Panc1 (cell line): ENCODE data around the gene MAP4K2. TPM values are rescaled to one million over a fixed set of nuclear protein-coding genes. Genes with fewer than 3 reads are reported as not detected.

Experiments
- ATAC-seq: fragments of 200-7000 bp; cut with Tn5 transposase; 2 replicates; pipeline ENCODE4 v1.9.1; 2020; ENCODE audit warnings: mild to moderate bottlenecking, moderate library complexity
- BruUV-seq: library from RNA; stranded (reverse); fragments of 400-500 nt; replicated peaks from 2 replicates; lab custom pipeline; 2021; lab: Mats Ljungman, UMichigan
- CTCF ChIA-PET: fragments of 300-600 bp; sonication (Branson Sonifier 250); formaldehyde crosslinking; loops from one replicate; lab custom pipeline; 2022; ENCODE audit warnings: antibody characterized with exemption; lab: Charles Lee
- POLR2A ChIA-PET: fragments of 300-600 bp; sonication (Branson Sonifier 250); formaldehyde crosslinking; loops from one replicate; lab custom pipeline; 2022; ENCODE audit warnings: antibody characterized with exemption; lab: Charles Lee
- DNase-seq: peaks from one replicate; pipeline ENCODE4 v3.0.0-alpha.2; 2010; ENCODE audit warnings: low read depth, low spot score
- H3K27ac ChIP-seq: 2 replicates; pipeline ENCODE4 v1.5.1; 2011; ENCODE audit warnings: mild to moderate bottlenecking, low read length, inconsistent platforms
- H3K27me3 ChIP-seq: fragments of 200-500 bp; sonication (Bioruptor generic); 2 replicates; pipeline ENCODE4 v1.6.0; 2014; ENCODE audit warnings: low read length, inconsistent platforms; ENCODE audit not compliant: control insufficient read depth, insufficient read depth
- H3K36me3 ChIP-seq: fragments of 200-500 bp; sonication (Bioruptor generic); 2 replicates; pipeline ENCODE4 v1.5.1; 2014; ENCODE audit warnings: inconsistent platforms, mild to moderate bottlenecking, low read length, moderate library complexity; ENCODE audit not compliant: control insufficient read depth, insufficient read depth
- H3K4me1 ChIP-seq: 2 replicates; pipeline ENCODE4 v1.5.1; 2011; ENCODE audit warnings: inconsistent platforms, mild to moderate bottlenecking, low read length, moderate library complexity; ENCODE audit not compliant: control insufficient read depth, insufficient read depth
- H3K4me3 ChIP-seq, 2 experiments: 2 replicates each; pipeline ENCODE4 v1.5.1; 2011 to 2012; ENCODE audit warnings: low read depth in 2 of 2, low read length in 2 of 2, mild to moderate bottlenecking in 2 of 2, inconsistent platforms in 1 of 2, moderate library complexity in 1 of 2
- H3K9me3 ChIP-seq: fragments of 200-500 bp; sonication (Bioruptor generic); 2 replicates; pipeline ENCODE4 v1.5.1; 2014; ENCODE audit warnings: low read depth, mild to moderate bottlenecking, inconsistent platforms, low read length, moderate library complexity; ENCODE audit not compliant: control insufficient read depth, insufficient read depth
- POLR2AphosphoS5 ChIP-seq: IDR thresholded peaks from 2 replicates; pipeline ENCODE4 v1.6.1; 2012; ENCODE audit warnings: mild to moderate bottlenecking, low read depth, low read length, moderate library complexity
- REST ChIP-seq, 2 experiments: IDR thresholded peaks; 2 replicates each; pipeline ENCODE4 v1.6.1; 2011 to 2012; ENCODE audit warnings: low read depth in 2 of 2, control low read depth in 1 of 2, low read length in 1 of 2, mild to moderate bottlenecking in 1 of 2, moderate library complexity in 1 of 2; ENCODE audit not compliant: insufficient read depth in 1 of 2
- SIN3A ChIP-seq: IDR thresholded peaks from 2 replicates; pipeline ENCODE4 v1.6.1; 2012; ENCODE audit warnings: low read depth, mild to moderate bottlenecking, low read length, moderate library complexity, borderline replicate concordance; ENCODE audit not compliant: insufficient read depth
- TCF7L2 ChIP-seq: IDR thresholded peaks from 2 replicates; pipeline ENCODE4 v1.6.1; 2011; ENCODE audit warnings: mild to moderate bottlenecking, low read depth, low read length, inconsistent platforms
- in situ Hi-C: cut with HindIII; loops from 2 replicates; pipeline ENCODE4 v1.10.0; 2016; ENCODE audit warnings: low sequenced_read_pairs, low pct_unique_long_range_greater_than_20kb
- intact Hi-C: fragments of 100-400 bp; cut with micrococcal nuclease; formaldehyde crosslinking; loops from one replicate; pipeline ENCODE4 v1.10.0; 2022; ENCODE audit not compliant: unreplicated experiment
- total RNA-seq: library from RNA; stranded (reverse); gene quantifications from one replicate; pipeline ENCODE4 v1.2.1, GENCODE V29; 2021; ENCODE audit not compliant: unreplicated experiment
- TF ChIP-seq, protein P1 (sequence below): fragments of 450-650 bp; IDR thresholded peaks from 2 replicates; pipeline ENCODE4 v1.5.1; 2017; ENCODE audit warnings: mild to moderate bottlenecking

Gene MAP4K2
- total RNA-seq, 1 experiment from 2014 or later, result 46.4 TPM

- no peak overlapping the region for H3K4me3 ChIP-seq
- POLR2A ChIA-PET, result interaction anchor here (0.6 to 1.1 kb wide), 2 partner anchors 28 to 30 kb away, joined by 3 to 4 read pairs; no protein-coding TSS in a partner anchor
- H3K27me3 ChIP-seq, result no peaks in the 10 kb centered on the region
- no peak overlapping the region for H3K27ac ChIP-seq
- in situ Hi-C loops (no loop called here), intact Hi-C loops (no loop called here)
- no TSS peak for BruUV-seq
- ATAC-seq (no peak), DNase-seq (no peak)
- H3K9me3 ChIP-seq, result no peaks in the 10 kb centered on the region
- no peak for TF ChIP-seq POLR2AphosphoS5
- no peak for TF ChIP-seq TCF7L2
- no peak for TF ChIP-seq SIN3A
- no peak for TF ChIP-seq REST (IDR thresholded peaks at IDR 0.05; ENCODE audit: insufficient read depth in 1 of 2, low read depth in 2 of 2, low read length in 1 of 2)
- TF ChIP-seq, protein P1, sequence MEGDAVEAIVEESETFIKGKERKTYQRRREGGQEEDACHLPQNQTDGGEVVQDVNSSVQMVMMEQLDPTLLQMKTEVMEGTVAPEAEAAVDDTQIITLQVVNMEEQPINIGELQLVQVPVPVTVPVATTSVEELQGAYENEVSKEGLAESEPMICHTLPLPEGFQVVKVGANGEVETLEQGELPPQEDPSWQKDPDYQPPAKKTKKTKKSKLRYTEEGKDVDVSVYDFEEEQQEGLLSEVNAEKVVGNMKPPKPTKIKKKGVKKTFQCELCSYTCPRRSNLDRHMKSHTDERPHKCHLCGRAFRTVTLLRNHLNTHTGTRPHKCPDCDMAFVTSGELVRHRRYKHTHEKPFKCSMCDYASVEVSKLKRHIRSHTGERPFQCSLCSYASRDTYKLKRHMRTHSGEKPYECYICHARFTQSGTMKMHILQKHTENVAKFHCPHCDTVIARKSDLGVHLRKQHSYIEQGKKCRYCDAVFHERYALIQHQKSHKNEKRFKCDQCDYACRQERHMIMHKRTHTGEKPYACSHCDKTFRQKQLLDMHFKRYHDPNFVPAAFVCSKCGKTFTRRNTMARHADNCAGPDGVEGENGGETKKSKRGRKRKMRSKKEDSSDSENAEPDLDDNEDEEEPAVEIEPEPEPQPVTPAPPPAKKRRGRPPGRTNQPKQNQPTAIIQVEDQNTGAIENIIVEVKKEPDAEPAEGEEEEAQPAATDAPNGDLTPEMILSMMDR, result no peak
- peaks cover 18% of the 10 kb centered on the region for H3K4me1 ChIP-seq
- no peaks in the 10 kb centered on the region for H3K36me3 ChIP-seq
- CTCF ChIA-PET, result interaction anchor here (1.5 kb wide), 1 partner anchor 10 kb away, joined by 3 read pairs; the partner anchor contains the start of gene CDC42BPG
Observed at GRCh38 chr11:64834031-64834722, 31.2 kb upstream of the MAP4K2 start.

GRCh38 chr11:64833509-64833908 is 30.5 kb upstream of the MAP4K2 start:
- Histone ChIP-seq H3K9me3 (no peaks in the 10 kb centered on the region), H3K27me3 (no peaks in the 10 kb centered on the region), H3K4me3 (no peak overlapping the region), H3K27ac (no peak overlapping the region), H3K4me1 (peaks cover 18% of the 10 kb centered on the region), H3K36me3 (no peaks in the 10 kb centered on the region)
- in situ Hi-C loops (no loop called here), intact Hi-C loops (no loop called here)
- BruUV-seq, result no TSS peak
- TF ChIP-seq SIN3A (no peak), POLR2AphosphoS5 (no peak), REST (IDR thresholded peaks at IDR 0.05; ENCODE audit: insufficient read depth in 1 of 2, low read depth in 2 of 2, low read length in 1 of 2) (no peak), TCF7L2 (no peak)
- TF ChIP-seq, protein P1, result no peak
- ChIA-PET POLR2A (no interaction called here), CTCF (interaction anchor here (1.5 kb wide), 1 partner anchor 11 kb away, joined by 3 read pairs; the partner anchor contains the start of gene CDC42BPG)
- no peak for DNase-seq
- no peak for ATAC-seq
